ENCODE measurements around the gene REXO1.

Gene REXO1

GRCh38 chr19:1860821-1861598, 12.7 kb upstream of the REXO1 start:
- peak overlapping the region; percentile 73 to 74 for H3K4me3 ChIP-seq (ENCODE audit: low read length in 2 of 2)
- peaks cover 56 to 65% of the 10 kb centered on the region in 2 donors for H3K4me1 ChIP-seq (ENCODE audit: control insufficient read depth in 2 of 2, insufficient read depth in 2 of 2, low read length in 2 of 2)

GRCh38 chr19:1860042-1860775, 11.9 kb upstream of the REXO1 start:
- no peaks in the 10 kb centered on the region for H3K36me3 ChIP-seq (ENCODE audit: control insufficient read depth in 2 of 2, insufficient read depth in 2 of 2, low read length in 2 of 2)
- H3K4me1 ChIP-seq (ENCODE audit: control insufficient read depth in 2 of 2, insufficient read depth in 2 of 2, low read length in 2 of 2) = peaks cover 62 to 71% of the 10 kb centered on the region in 2 donors
- peak overlapping the region; percentile 98 to 99 for H3K27ac ChIP-seq (ENCODE audit: low read depth in 2 of 2, low read length in 2 of 2)
- no peaks in the 10 kb centered on the region for H3K27me3 ChIP-seq (ENCODE audit: control insufficient read depth in 2 of 2, insufficient read depth in 2 of 2, low read length in 2 of 2)
- peak overlapping the region in 1 of 2 donors; percentile 71 for H3K9ac ChIP-seq (ENCODE audit: low read depth in 1 of 2, low read length in 2 of 2)
- H3K9me3 ChIP-seq (ENCODE audit: control insufficient read depth in 2 of 2, low read length in 2 of 2) = no peaks in the 10 kb centered on the region
- H3K4me3 ChIP-seq (ENCODE audit: low read length in 2 of 2) = peak overlapping the region; percentile 45 to 73

More at GRCh38 chr19:1860821-1861598, 12.7 kb upstream of the REXO1 start:
- H3K9ac ChIP-seq (ENCODE audit: low read depth in 1 of 2, low read length in 2 of 2) = peak overlapping the region in 1 of 2 donors; percentile 81
- H3K9me3 ChIP-seq (ENCODE audit: control insufficient read depth in 2 of 2, low read length in 2 of 2) = no peaks in the 10 kb centered on the region
- H3K27me3 ChIP-seq (ENCODE audit: control insufficient read depth in 2 of 2, insufficient read depth in 2 of 2, low read length in 2 of 2) = no peaks in the 10 kb centered on the region
- H3K27ac ChIP-seq (ENCODE audit: low read depth in 2 of 2, low read length in 2 of 2) = peak overlapping the region; percentile 53 to 98
- no peaks in the 10 kb centered on the region for H3K36me3 ChIP-seq (ENCODE audit: control insufficient read depth in 2 of 2, insufficient read depth in 2 of 2, low read length in 2 of 2)

- no peaks in the 10 kb centered on the region for H3K9me3 ChIP-seq (ENCODE audit: control insufficient read depth in 2 of 2, low read length in 2 of 2)
- H3K27ac ChIP-seq (ENCODE audit: low read depth in 2 of 2, low read length in 2 of 2) = peak overlapping the region; percentile 98 to 99
- peak overlapping the region; percentile 44 to 61 for H3K9ac ChIP-seq (ENCODE audit: low read depth in 1 of 2, low read length in 2 of 2)
- H3K36me3 ChIP-seq (ENCODE audit: control insufficient read depth in 2 of 2, insufficient read depth in 2 of 2, low read length in 2 of 2) = no peaks in the 10 kb centered on the region
- H3K4me3 ChIP-seq (ENCODE audit: low read length in 2 of 2) = peak overlapping the region; percentile 9 to 31
- peaks cover 66 to 74% of the 10 kb centered on the region in 2 donors for H3K4me1 ChIP-seq (ENCODE audit: control insufficient read depth in 2 of 2, insufficient read depth in 2 of 2, low read length in 2 of 2)
- no peaks in the 10 kb centered on the region for H3K27me3 ChIP-seq (ENCODE audit: control insufficient read depth in 2 of 2, insufficient read depth in 2 of 2, low read length in 2 of 2)
Measured at GRCh38 chr19:1859331-1859781, 11.1 kb upstream of the REXO1 start.

GRCh38 chr19:1858412-1859081, 10.3 kb upstream of the REXO1 start:
- H3K4me3 ChIP-seq (ENCODE audit: low read length in 2 of 2) = peak overlapping the region; percentile 46 to 60
- no peaks in the 10 kb centered on the region for H3K27me3 ChIP-seq (ENCODE audit: control insufficient read depth in 2 of 2, insufficient read depth in 2 of 2, low read length in 2 of 2)
- peaks cover 73 to 83% of the 10 kb centered on the region in 2 donors for H3K4me1 ChIP-seq (ENCODE audit: control insufficient read depth in 2 of 2, insufficient read depth in 2 of 2, low read length in 2 of 2)
- H3K27ac ChIP-seq (ENCODE audit: low read depth in 2 of 2, low read length in 2 of 2) = peak overlapping the region; percentile 98 to 99
- H3K9ac ChIP-seq (ENCODE audit: low read depth in 1 of 2, low read length in 2 of 2) = peak overlapping the region; percentile 74 to 77
- no peaks in the 10 kb centered on the region for H3K36me3 ChIP-seq (ENCODE audit: control insufficient read depth in 2 of 2, insufficient read depth in 2 of 2, low read length in 2 of 2)
- H3K9me3 ChIP-seq (ENCODE audit: control insufficient read depth in 2 of 2, low read length in 2 of 2) = no peaks in the 10 kb centered on the region

GRCh38 chr19:1857648-1858326, 9.5 kb upstream of the REXO1 start:
- H3K4me3 ChIP-seq (ENCODE audit: low read length in 2 of 2) = peak overlapping the region; percentile 60 to 67
- peak overlapping the region; percentile 63 to 77 for H3K9ac ChIP-seq (ENCODE audit: low read depth in 1 of 2, low read length in 2 of 2)
- peak overlapping the region; percentile 98 to 99 for H3K27ac ChIP-seq (ENCODE audit: low read depth in 2 of 2, low read length in 2 of 2)
- H3K4me1 ChIP-seq (ENCODE audit: control insufficient read depth in 2 of 2, insufficient read depth in 2 of 2, low read length in 2 of 2) = peaks cover 79 to 89% of the 10 kb centered on the region in 2 donors
- no peaks in the 10 kb centered on the region for H3K36me3 ChIP-seq (ENCODE audit: control insufficient read depth in 2 of 2, insufficient read depth in 2 of 2, low read length in 2 of 2)
- H3K9me3 ChIP-seq (ENCODE audit: control insufficient read depth in 2 of 2, low read length in 2 of 2) = no peaks in the 10 kb centered on the region
- H3K27me3 ChIP-seq (ENCODE audit: control insufficient read depth in 2 of 2, insufficient read depth in 2 of 2, low read length in 2 of 2) = no peaks in the 10 kb centered on the region

GRCh38 chr19:1856698-1857603, 8.7 kb upstream of the REXO1 start:
- Histone ChIP-seq H3K36me3 (ENCODE audit: control insufficient read depth in 2 of 2, insufficient read depth in 2 of 2, low read length in 2 of 2) (no peaks in the 10 kb centered on the region), H3K4me1 (ENCODE audit: control insufficient read depth in 2 of 2, insufficient read depth in 2 of 2, low read length in 2 of 2) (peaks cover 80 to 88% of the 10 kb centered on the region in 2 donors), H3K4me3 (ENCODE audit: low read length in 2 of 2) (peak overlapping the region; percentile 67 to 75), H3K27ac (ENCODE audit: low read depth in 2 of 2, low read length in 2 of 2) (peak overlapping the region; percentile 98 to 99), H3K9ac (ENCODE audit: low read depth in 1 of 2, low read length in 2 of 2) (peak overlapping the region; percentile 77 to 89), H3K27me3 (ENCODE audit: control insufficient read depth in 2 of 2, insufficient read depth in 2 of 2, low read length in 2 of 2) (no peaks in the 10 kb centered on the region), H3K9me3 (ENCODE audit: control insufficient read depth in 2 of 2, low read length in 2 of 2) (no peaks in the 10 kb centered on the region)

GRCh38 chr19:1856345-1856697, 8.0 kb upstream of the REXO1 start:
- Histone ChIP-seq H3K9me3 (ENCODE audit: control insufficient read depth in 2 of 2, low read length in 2 of 2) (no peaks in the 10 kb centered on the region), H3K9ac (ENCODE audit: low read depth in 1 of 2, low read length in 2 of 2) (peak overlapping the region; percentile 77 to 89), H3K27me3 (ENCODE audit: control insufficient read depth in 2 of 2, insufficient read depth in 2 of 2, low read length in 2 of 2) (no peaks in the 10 kb centered on the region), H3K27ac (ENCODE audit: low read depth in 2 of 2, low read length in 2 of 2) (peak overlapping the region; percentile 98 to 99), H3K4me1 (ENCODE audit: control insufficient read depth in 2 of 2, insufficient read depth in 2 of 2, low read length in 2 of 2) (peaks cover 74 to 82% of the 10 kb centered on the region in 2 donors), H3K4me3 (ENCODE audit: low read length in 2 of 2) (peak overlapping the region; percentile 67 to 75), H3K36me3 (ENCODE audit: control insufficient read depth in 2 of 2, insufficient read depth in 2 of 2, low read length in 2 of 2) (no peaks in the 10 kb centered on the region)

GRCh38 chr19:1855828-1856255, 7.6 kb upstream of the REXO1 start:
- H3K27me3 ChIP-seq (ENCODE audit: control insufficient read depth in 2 of 2, insufficient read depth in 2 of 2, low read length in 2 of 2) = no peaks in the 10 kb centered on the region
- H3K36me3 ChIP-seq (ENCODE audit: control insufficient read depth in 2 of 2, insufficient read depth in 2 of 2, low read length in 2 of 2) = no peaks in the 10 kb centered on the region
- H3K9ac ChIP-seq (ENCODE audit: low read depth in 1 of 2, low read length in 2 of 2) = peak overlapping the region; percentile 77 to 89
- peaks cover 70 to 77% of the 10 kb centered on the region in 2 donors for H3K4me1 ChIP-seq (ENCODE audit: control insufficient read depth in 2 of 2, insufficient read depth in 2 of 2, low read length in 2 of 2)
- H3K9me3 ChIP-seq (ENCODE audit: control insufficient read depth in 2 of 2, low read length in 2 of 2) = no peaks in the 10 kb centered on the region
- H3K4me3 ChIP-seq (ENCODE audit: low read length in 2 of 2) = peak overlapping the region; percentile 67 to 75
- peak overlapping the region; percentile 98 to 99 for H3K27ac ChIP-seq (ENCODE audit: low read depth in 2 of 2, low read length in 2 of 2)

Measured in mucosa of rectum (tissue), 2 donors.